Measurements from ENCODE around the gene ZNF597.

Gene ZNF597

GRCh38 chr16:3487521-3488410 lies 44.5 kb upstream of the ZNF597 start:
- Histone ChIP-seq H3K79me2 (no peaks in the 10 kb centered on the region), H3K27ac (no peak overlapping the region), H3K4me2 (ENCODE audit: low read length) (no peak overlapping the region), H3K4me1 (no peaks in the 10 kb centered on the region), H3K4me3 (ENCODE audit: low read depth, low read length) (no peak overlapping the region), H3K36me3 (ENCODE audit: control insufficient read depth, insufficient read depth, low read length) (no peaks in the 10 kb centered on the region), H3K9me3 (ENCODE audit: control insufficient read depth, low read length) (no peaks in the 10 kb centered on the region), H3K9ac (no peak overlapping the region), H3K27me3 (ENCODE audit: control insufficient read depth, insufficient read depth, low read length) (no peaks in the 10 kb centered on the region), H2AFZ (no peak overlapping the region)
- TF ChIP-seq CTCF (IDR thresholded peaks at IDR 0.05) = no peak

- H3K9ac ChIP-seq = no peak overlapping the region
- H3K36me3 ChIP-seq (ENCODE audit: control insufficient read depth, insufficient read depth, low read length) = no peaks in the 10 kb centered on the region
- no peak overlapping the region for H2AFZ ChIP-seq
- no peaks in the 10 kb centered on the region for H3K9me3 ChIP-seq (ENCODE audit: control insufficient read depth, low read length)
- no peak overlapping the region for H3K4me2 ChIP-seq (ENCODE audit: low read length)
- no peak for TF ChIP-seq CTCF (IDR thresholded peaks at IDR 0.05)
- H3K4me1 ChIP-seq = no peaks in the 10 kb centered on the region
- no peaks in the 10 kb centered on the region for H3K27me3 ChIP-seq (ENCODE audit: control insufficient read depth, insufficient read depth, low read length)
- H3K4me3 ChIP-seq (ENCODE audit: low read depth, low read length) = no peak overlapping the region
- H3K79me2 ChIP-seq = peaks cover 3% of the 10 kb centered on the region
- H3K27ac ChIP-seq = no peak overlapping the region
These were observed 43.4 kb upstream of the ZNF597 start for GRCh38 chr16:3486506-3487215.

DNA sequence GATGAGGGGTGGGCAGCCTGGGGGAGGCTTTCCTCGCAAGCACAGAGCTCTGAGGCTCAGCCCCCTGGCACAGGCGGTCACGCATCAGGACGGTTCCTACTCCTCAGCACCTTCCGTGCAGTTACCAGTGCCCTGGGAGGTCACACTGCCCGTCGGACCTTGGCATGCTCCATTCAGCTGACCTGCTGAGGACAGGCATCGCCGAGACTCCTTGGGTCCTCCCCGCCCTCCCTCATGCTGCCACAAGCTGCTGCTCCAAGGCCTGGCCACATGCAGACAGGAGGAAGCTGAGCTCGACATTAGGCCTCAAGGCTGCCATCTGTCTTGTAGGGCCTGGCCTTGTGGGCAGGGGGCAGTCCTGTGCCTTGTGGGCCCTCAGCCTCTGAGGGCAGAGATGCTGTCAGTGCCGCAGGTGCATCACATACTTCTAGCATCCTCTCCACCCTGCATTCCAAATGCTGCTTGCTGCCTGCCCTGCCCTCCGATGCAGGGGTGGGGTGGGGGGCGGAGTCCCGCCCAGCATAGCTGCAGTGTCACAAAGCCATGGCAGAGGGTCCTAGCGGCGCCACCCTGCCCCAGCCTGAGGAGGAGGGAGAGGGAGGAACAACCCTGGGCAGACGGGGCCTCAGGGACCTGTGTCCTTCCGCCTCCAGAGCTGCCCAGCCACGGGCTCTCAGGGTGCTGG lies 42.7 kb upstream of the ZNF597 start:
- H2AFZ ChIP-seq = no peak overlapping the region
- no peak overlapping the region for H3K4me2 ChIP-seq (ENCODE audit: low read length)
- no peaks in the 10 kb centered on the region for H3K4me1 ChIP-seq
- no peak overlapping the region for H3K9ac ChIP-seq
- H3K4me3 ChIP-seq (ENCODE audit: low read depth, low read length) = no peak overlapping the region
- no peaks in the 10 kb centered on the region for H3K27me3 ChIP-seq (ENCODE audit: control insufficient read depth, insufficient read depth, low read length)
- H3K9me3 ChIP-seq (ENCODE audit: control insufficient read depth, low read length) = no peaks in the 10 kb centered on the region
- no peaks in the 10 kb centered on the region for H3K36me3 ChIP-seq (ENCODE audit: control insufficient read depth, insufficient read depth, low read length)
- no peak overlapping the region for H3K27ac ChIP-seq
- no peak for TF ChIP-seq CTCF (IDR thresholded peaks at IDR 0.05)
- H3K79me2 ChIP-seq = peaks cover 8% of the 10 kb centered on the region

GRCh38 chr16:3485097-3485745 lies 41.9 kb upstream of the ZNF597 start:
- no peak overlapping the region for H2AFZ ChIP-seq
- TF ChIP-seq CTCF (IDR thresholded peaks at IDR 0.05) = no peak
- no peak overlapping the region for H3K27ac ChIP-seq
- no peaks in the 10 kb centered on the region for H3K9me3 ChIP-seq (ENCODE audit: control insufficient read depth, low read length)
- H3K79me2 ChIP-seq = peaks cover 12% of the 10 kb centered on the region
- no peaks in the 10 kb centered on the region for H3K27me3 ChIP-seq (ENCODE audit: control insufficient read depth, insufficient read depth, low read length)
- no peak overlapping the region for H3K9ac ChIP-seq
- no peaks in the 10 kb centered on the region for H3K4me1 ChIP-seq
- no peaks in the 10 kb centered on the region for H3K36me3 ChIP-seq (ENCODE audit: control insufficient read depth, insufficient read depth, low read length)
- H3K4me2 ChIP-seq (ENCODE audit: low read length) = no peak overlapping the region
- no peak overlapping the region for H3K4me3 ChIP-seq (ENCODE audit: low read depth, low read length)

Data from parathyroid adenoma (tissue), 2 donors.